Measurements from ENCODE around the gene MLLT3.

GRCh38 chr9:20569525-20569924, 52.8 kb downstream of the MLLT3 start:
- TF ChIP-seq, protein P1, sequence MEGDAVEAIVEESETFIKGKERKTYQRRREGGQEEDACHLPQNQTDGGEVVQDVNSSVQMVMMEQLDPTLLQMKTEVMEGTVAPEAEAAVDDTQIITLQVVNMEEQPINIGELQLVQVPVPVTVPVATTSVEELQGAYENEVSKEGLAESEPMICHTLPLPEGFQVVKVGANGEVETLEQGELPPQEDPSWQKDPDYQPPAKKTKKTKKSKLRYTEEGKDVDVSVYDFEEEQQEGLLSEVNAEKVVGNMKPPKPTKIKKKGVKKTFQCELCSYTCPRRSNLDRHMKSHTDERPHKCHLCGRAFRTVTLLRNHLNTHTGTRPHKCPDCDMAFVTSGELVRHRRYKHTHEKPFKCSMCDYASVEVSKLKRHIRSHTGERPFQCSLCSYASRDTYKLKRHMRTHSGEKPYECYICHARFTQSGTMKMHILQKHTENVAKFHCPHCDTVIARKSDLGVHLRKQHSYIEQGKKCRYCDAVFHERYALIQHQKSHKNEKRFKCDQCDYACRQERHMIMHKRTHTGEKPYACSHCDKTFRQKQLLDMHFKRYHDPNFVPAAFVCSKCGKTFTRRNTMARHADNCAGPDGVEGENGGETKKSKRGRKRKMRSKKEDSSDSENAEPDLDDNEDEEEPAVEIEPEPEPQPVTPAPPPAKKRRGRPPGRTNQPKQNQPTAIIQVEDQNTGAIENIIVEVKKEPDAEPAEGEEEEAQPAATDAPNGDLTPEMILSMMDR (conservative IDR thresholded peaks at IDR 0.05 in 1 of 2, IDR thresholded peaks at IDR 0.05 in 1 of 2; ENCODE audit: low read depth in 1 of 2, low read length in 2 of 2), result no peak
- TF ChIP-seq EZH2 (IDR thresholded peaks at IDR 0.05; ENCODE audit: low read length, missing control alignments), result no peak
